B cell (primary cell): Measurements from ENCODE around the gene FOXO4. TPM values are rescaled to one million over a fixed set of nuclear protein-coding genes. Genes with fewer than 3 reads are reported as not detected.
A peak's percentile ranks its signal among the peaks of the same experiment; 100 is the strongest.

Source experiments
- ATAC-seq: fragments of 200-7000 bp; cut with Tn5 transposase; one replicate; pipeline ENCODE4 v1.10.0; 2021; ENCODE audit warnings: low read depth, mild to moderate bottlenecking, moderate number of reproducible peaks, moderate library complexity
- CTCF ChIA-PET: fragments of 350-600 bp; sonication (Branson Sonifier 250); formaldehyde crosslinking; loops from one replicate; lab custom pipeline; 2021; ENCODE audit warnings: antibody characterized with exemption, inconsistent platforms; lab: Charles Lee
- POLR2A ChIA-PET: fragments of 350-600 bp; sonication (Branson Sonifier 250); formaldehyde crosslinking; loops from one replicate; lab custom pipeline; 2021; ENCODE audit warnings: antibody characterized with exemption; lab: Charles Lee
- DNase-seq: peaks from one replicate; pipeline ENCODE4 v3.0.0; 2013
- H2AFZ ChIP-seq: 2 replicates; pipeline ENCODE4 v1.6.1; 2012; ENCODE audit warnings: mild to moderate bottlenecking, low read depth, low read length; ENCODE audit not compliant: insufficient read depth, poor library complexity, severe bottlenecking
- H3K27ac ChIP-seq, 2 donors: 1 replicate in 1 of 2; 2 replicates in 1 of 2; pipeline ENCODE4 v1.5.1; 2012 to 2013; ENCODE audit warnings: low read length in 2 of 2, mild to moderate bottlenecking in 2 of 2, moderate library complexity in 1 of 2
- H3K27me3 ChIP-seq, 4 experiments: fragments of 200-600 bp in 1 of 4; sonication (generic) in 1 of 4; replicated peaks in 1 of 4; 1 replicate in 2 of 4; 2 replicates in 2 of 4; pipeline versions ENCODE4 v1.6.1 to v1.7.0; 2013 to 2016; ENCODE audit warnings: low read length in 3 of 4, mild to moderate bottlenecking in 2 of 4, mixed read lengths in 1 of 4, moderate library complexity in 1 of 4; ENCODE audit not compliant: insufficient read depth in 4 of 4, control insufficient read depth in 3 of 4; ENCODE audit errors: control extremely low read depth in 1 of 4
- H3K36me3 ChIP-seq, 2 experiments: replicated peaks in 1 of 2; 1 replicate in 1 of 2; 2 replicates in 1 of 2; pipeline versions ENCODE4 v1.6.1 to v1.7.1; 2013; ENCODE audit warnings: low read length in 1 of 2; ENCODE audit not compliant: insufficient read depth in 2 of 2, control insufficient read depth in 1 of 2; ENCODE audit errors: control extremely low read depth in 1 of 2, extremely low read depth in 1 of 2
- H3K4me1 ChIP-seq, 2 donors: fragments of 200-600 bp in 1 of 2; sonication (generic) in 1 of 2; 1 replicate in 1 of 2; 2 replicates in 1 of 2; pipeline versions ENCODE4 v1.5.1 to v1.6.1; 2013 to 2017; ENCODE audit warnings: low read length in 2 of 2; ENCODE audit not compliant: control insufficient read depth in 2 of 2, insufficient read depth in 2 of 2
- H3K4me2 ChIP-seq: replicated peaks from 2 replicates; pipeline ENCODE3; 2012; ENCODE audit warnings: mild to moderate bottlenecking, low read depth, low read length; ENCODE audit not compliant: poor library complexity, severe bottlenecking
- H3K4me3 ChIP-seq, 5 experiments: fragments of 200-600 bp in 1 of 5; sonication (generic) in 1 of 5; 1 replicate in 3 of 5; 2 replicates in 2 of 5; pipeline versions ENCODE4 v1.5.1 to v1.7.0; 2011 to 2016; ENCODE audit warnings: low read length in 4 of 5, mild to moderate bottlenecking in 4 of 5, low read depth in 2 of 5, control low read depth in 1 of 5, moderate library complexity in 1 of 5; ENCODE audit not compliant: insufficient read depth in 1 of 5; ENCODE audit errors: control extremely low read depth in 1 of 5, extremely low read depth in 1 of 5
- H3K79me2 ChIP-seq: fragments of 200-600 bp; sonication (generic); one replicate; pipeline ENCODE4 v1.6.0; 2016; ENCODE audit warnings: low read length; ENCODE audit not compliant: control insufficient read depth, insufficient read depth
- H3K9ac ChIP-seq: fragments of 200-600 bp; sonication (generic); 2 replicates; pipeline ENCODE4 v1.6.1; 2017; ENCODE audit warnings: mild to moderate bottlenecking, low read length, moderate library complexity
- H3K9me3 ChIP-seq, 3 donors: one replicate each; pipeline versions ENCODE4 v1.6.1 to v1.7.1; 2013; ENCODE audit warnings: low read length in 2 of 3; ENCODE audit not compliant: control insufficient read depth in 2 of 3, insufficient read depth in 1 of 3; ENCODE audit errors: control extremely low read depth in 1 of 3
- H4K20me1 ChIP-seq: 2 replicates; pipeline ENCODE4 v1.6.0; 2012; ENCODE audit warnings: mild to moderate bottlenecking, low read length; ENCODE audit not compliant: insufficient read depth, control insufficient read depth, poor library complexity, severe bottlenecking
- H3K27ac Mint-ChIP-seq: one replicate; pipeline ENCODE4 v1.8.0; 2021; ENCODE audit warnings: mixed read lengths
- H3K27me3 Mint-ChIP-seq: one replicate; pipeline ENCODE4 v1.8.0; 2021; ENCODE audit warnings: mixed read lengths
- H3K4me1 Mint-ChIP-seq: one replicate; pipeline ENCODE4 v1.8.0; 2021; ENCODE audit warnings: mixed read lengths
- H3K4me3 Mint-ChIP-seq: one replicate; pipeline ENCODE4 v1.8.0; 2021; ENCODE audit warnings: mixed read lengths
- H3K9me3 Mint-ChIP-seq: one replicate; pipeline ENCODE4 v1.8.0; 2022; ENCODE audit warnings: mixed read lengths; ENCODE audit not compliant: insufficient read depth
- CTCF ChIP-seq: fragments of 200-600 bp; IDR thresholded peaks from one replicate; pipeline ENCODE4 v1.8.0; 2022; ENCODE audit warnings: antibody characterized with exemption, mild to moderate bottlenecking
- EZH2 ChIP-seq: IDR thresholded peaks from 2 replicates; pipeline ENCODE4 v1.6.1; 2012; ENCODE audit warnings: borderline replicate concordance, low read depth, mild to moderate bottlenecking, moderate library complexity, low read length; ENCODE audit not compliant: insufficient read depth, poor library complexity, severe bottlenecking
- WGBS: methylation state at CpG from one replicate; pipeline ENCODE4 v1.1.5; 2013; ENCODE audit warnings: missing lambda C conversion rate; ENCODE audit not compliant: insufficient coverage; 5-methylcytosine and 5-hydroxymethylcytosine counted together
- intact Hi-C: fragments of 100-400 bp; cut with micrococcal nuclease; formaldehyde crosslinking; loops from one replicate; pipeline ENCODE4 v1.10.0; 2022
- polyA plus RNA-seq: library from polyadenylated mRNA; depleted of rRNA; stranded (reverse); fragments of >200 nt; gene quantifications from 2 replicates; pipeline ENCODE4 v1.2.3, GENCODE V29; 2012
- total RNA-seq, 2 donors: library from RNA; stranded (reverse); fragments of 120-200 nt in 1 of 2; gene quantifications; 1 replicate in 1 of 2; 2 replicates in 1 of 2; pipeline versions ENCODE4 v1.2.3 to v1.2.4, GENCODE V29; 2013 to 2022

FOXO4 gene
- total and polyA plus RNA-seq, 2 donors (not counting 1 experiment from before 2014, with no cell fraction given): 13.4 to 41.4 TPM

- Histone ChIP-seq H3K79me2 (peaks cover 33% of the 10 kb centered on the region), H3K4me1 (peaks cover 71 to 85% of the 10 kb centered on the region in 2 donors), H3K36me3 (peaks cover 0 to 33% of the 10 kb centered on the region in 2 experiments), H3K9me3 (no peaks in the 10 kb centered on the region), H2AFZ (no peak overlapping the region), H3K4me3 (no peak overlapping the region), H3K9ac (no peak overlapping the region), H3K27me3 (no peaks in the 10 kb centered on the region), H3K4me2 (peak overlapping the region; percentile 85), H3K27ac (peak overlapping the region in 1 of 2 donors; percentile 98), H4K20me1 (no peaks in the 10 kb centered on the region)
- intact Hi-C loops: no loop called here
- no peaks in the 10 kb centered on the region for H3K27me3 Mint-ChIP-seq
- no peak for DNase-seq
- TF ChIP-seq CTCF: no peak
- no peak for TF ChIP-seq EZH2
- H3K27ac Mint-ChIP-seq: peak overlapping the region; percentile 37
- H3K4me1 Mint-ChIP-seq: peaks cover 83% of the 10 kb centered on the region
- ChIA-PET POLR2A (interaction anchor here (0.7 kb wide), 1 partner anchor 317 kb away, joined by 5 read pairs; no protein-coding TSS in a partner anchor), CTCF (interaction anchor here (0.5 kb wide), 1 partner anchor 136 kb away, joined by 3 read pairs; no protein-coding TSS in a partner anchor)
- ATAC-seq: no peak
- WGBS: 71% methylated on average over 2 of the region's 4 CpGs
- H3K4me3 Mint-ChIP-seq: peak overlapping the region; percentile 10
- no peaks in the 10 kb centered on the region for H3K9me3 Mint-ChIP-seq
Measured at GRCh38 chrX:71107245-71107644, 11.6 kb downstream of the FOXO4 start.

GRCh38 chrX:71107762-71108360 is 12.2 kb downstream of the FOXO4 start:
- POLR2A ChIA-PET: no interaction called here
- Mint-ChIP-seq H3K4me3 (peak overlapping the region; percentile 98), H3K4me1 (peaks cover 86% of the 10 kb centered on the region), H3K27me3 (no peaks in the 10 kb centered on the region), H3K27ac (peak overlapping the region; percentile 99), H3K9me3 (no peaks in the 10 kb centered on the region)
- H3K4me2 ChIP-seq: peak overlapping the region; percentile 85
- WGBS: no CpG with 5 or more reads among the region's 9 CpGs
- H3K9me3 ChIP-seq: no peaks in the 10 kb centered on the region
- DNase-seq: no peak
- peaks cover 0 to 33% of the 10 kb centered on the region in 2 experiments for H3K36me3 ChIP-seq
- peak overlapping the region in 3 of 5 experiments; percentile 18 to 82 (median 26) for H3K4me3 ChIP-seq
- H2AFZ ChIP-seq: no peak overlapping the region
- H3K79me2 ChIP-seq: peaks cover 39% of the 10 kb centered on the region
- peaks cover 75 to 88% of the 10 kb centered on the region in 2 donors for H3K4me1 ChIP-seq
- H4K20me1 ChIP-seq: no peaks in the 10 kb centered on the region
- TF ChIP-seq CTCF (no peak), EZH2 (no peak)
- CTCF ChIA-PET: interaction anchor here (0.5 kb wide), 1 partner anchor 135 kb away, joined by 3 read pairs; no protein-coding TSS in a partner anchor
- no peak for ATAC-seq
- peak overlapping the region in 1 of 2 donors; percentile 98 for H3K27ac ChIP-seq
- intact Hi-C loops: no loop called here
- no peaks in the 10 kb centered on the region for H3K27me3 ChIP-seq
- H3K9ac ChIP-seq: peak overlapping the region; percentile 43
